OCI-LY7 (cell line): ENCODE data around the gene BEND4. TPM values are rescaled to one million over a fixed set of nuclear protein-coding genes. Genes with fewer than 3 reads are reported as not detected.

Experiments
- BruUV-seq: library from RNA; stranded (reverse); fragments of 400-500 nt; replicated peaks from 2 replicates; lab custom pipeline; 2021; lab: Mats Ljungman, UMichigan
- CTCF ChIA-PET: fragments of 300-600 bp; sonication (Branson Sonifier 250); formaldehyde crosslinking; loops from one replicate; lab custom pipeline; 2022; ENCODE audit warnings: antibody characterized with exemption; ENCODE audit not compliant: unreplicated experiment; lab: Charles Lee
- POLR2A ChIA-PET: fragments of 300-600 bp; sonication (Branson Sonifier 250); formaldehyde crosslinking; loops from one replicate; lab custom pipeline; 2022; ENCODE audit warnings: antibody characterized with exemption; lab: Charles Lee
- DNase-seq: peaks from one replicate; pipeline ENCODE4 v3.0.0-alpha.2; 2015; ENCODE audit warnings: low spot score
- H2AFZ ChIP-seq: fragments of 200-600 bp; sonication (generic), shearing (Covaris generic); 2 replicates; pipeline ENCODE4 v1.6.1; 2014; ENCODE audit warnings: mild to moderate bottlenecking, antibody characterized with exemption, low read length, moderate library complexity
- H3K27ac ChIP-seq: fragments of 200-600 bp; sonication (generic); 2 replicates; pipeline ENCODE4 v1.5.1; 2014; ENCODE audit warnings: mixed run types, low read depth, mild to moderate bottlenecking, moderate library complexity, low read length, inconsistent platforms; ENCODE audit not compliant: poor library complexity, severe bottlenecking
- H3K36me3 ChIP-seq: fragments of 200-600 bp; sonication (generic); 2 replicates; pipeline ENCODE4 v1.6.1; 2014; ENCODE audit warnings: mild to moderate bottlenecking, antibody characterized with exemption, low read length, moderate library complexity, mixed read lengths; ENCODE audit not compliant: insufficient read depth
- H3K4me1 ChIP-seq: fragments of 200-600 bp; sonication (generic); 2 replicates; pipeline ENCODE4 v1.5.1; 2014; ENCODE audit warnings: mild to moderate bottlenecking, low read length; ENCODE audit not compliant: insufficient read depth, poor library complexity, severe bottlenecking
- H3K4me2 ChIP-seq: fragments of 200-600 bp; sonication (generic); 2 replicates; pipeline ENCODE4 v1.6.1; 2014; ENCODE audit warnings: mild to moderate bottlenecking, low read length
- H3K4me3 ChIP-seq: fragments of 200-600 bp; sonication (generic); 2 replicates; pipeline ENCODE4 v1.5.1; 2014; ENCODE audit warnings: mild to moderate bottlenecking, low read depth, low read length; ENCODE audit not compliant: poor library complexity, severe bottlenecking
- H3K79me2 ChIP-seq: fragments of 200-600 bp; sonication (generic); 2 replicates; pipeline ENCODE4 v1.6.1; 2016; ENCODE audit warnings: low read depth, mild to moderate bottlenecking, low read length, moderate library complexity, mixed read lengths; ENCODE audit not compliant: insufficient read depth
- H3K9me2 ChIP-seq: fragments of 200-600 bp; sonication (generic); 2 replicates; pipeline ENCODE4 v1.6.1; 2016; ENCODE audit warnings: mild to moderate bottlenecking, low read length, mixed read lengths; ENCODE audit not compliant: insufficient read depth
- H3K9me3 ChIP-seq: fragments of 200-600 bp; sonication (generic); 2 replicates; pipeline ENCODE4 v1.6.1; 2014; ENCODE audit warnings: mild to moderate bottlenecking, mixed run types, low read length, mixed read lengths
- H4K20me1 ChIP-seq: fragments of 200-600 bp; sonication (generic); 2 replicates; pipeline ENCODE4 v1.6.1; 2014; ENCODE audit warnings: mild to moderate bottlenecking, antibody characterized with exemption, low read length, moderate library complexity, mixed read lengths; ENCODE audit not compliant: insufficient read depth
- EZH2phosphoT487 ChIP-seq: fragments of 200-600 bp; sonication (generic); IDR thresholded peaks from 2 replicates; pipeline ENCODE4 v1.6.1; 2018; ENCODE audit warnings: low read depth, borderline replicate concordance, mild to moderate bottlenecking, mixed run types, antibody characterized with exemption, low read length, moderate library complexity, mixed read lengths
- intact Hi-C: fragments of 100-400 bp; cut with micrococcal nuclease; formaldehyde crosslinking; loops from one replicate; pipeline ENCODE4 v1.10.0; 2022; ENCODE audit not compliant: unreplicated experiment
- total RNA-seq, 2 experiments: library from RNA; depleted of rRNA in 1 of 2; stranded (reverse); fragments of >200 nt in 1 of 2; shearing (Covaris generic) in 1 of 2; gene quantifications; 2 replicates each; pipeline ENCODE4 v1.2.3, GENCODE V29; 2014 to 2022
- TF ChIP-seq, protein P1 (sequence below): fragments of 200-600 bp; sonication (generic); conservative IDR thresholded peaks from 2 replicates; pipeline ENCODE4 v1.5.1; 2014; ENCODE audit warnings: mild to moderate bottlenecking, antibody characterized with exemption, low read length, moderate library complexity, mixed read lengths

BEND4 gene
- total RNA-seq, 2 experiments from 2014 or later, result 21.3 to 33.4 TPM

DNA sequence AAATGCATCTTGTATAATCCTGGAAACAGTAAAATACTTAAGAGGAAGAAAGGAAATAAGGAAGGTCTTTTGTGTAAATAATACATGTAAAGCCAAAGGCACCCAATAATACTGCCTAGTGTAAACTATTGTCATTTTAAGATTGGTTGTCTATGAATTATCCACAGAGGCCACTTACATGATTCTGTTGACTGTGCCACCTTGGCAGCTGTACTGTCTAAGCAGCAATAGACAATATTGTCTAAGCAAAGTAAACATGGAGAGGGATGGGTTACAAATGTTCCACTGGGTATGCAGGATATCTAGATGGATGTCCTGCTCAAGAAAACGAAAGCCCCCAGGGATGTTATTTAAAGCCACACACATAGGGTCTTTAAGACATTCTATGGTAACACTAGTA, 19.4 kb downstream of the BEND4 start:
- Histone ChIP-seq H3K9me2 (no peaks in the 10 kb centered on the region), H3K4me2 (no peak overlapping the region), H3K4me1 (no peaks in the 10 kb centered on the region), H3K4me3 (no peak overlapping the region), H3K9me3 (0 out of 2 replicates have a peak, but pooled peaks cover 3% of the 10 kb centered on the region), H3K79me2 (peaks cover 72% of the 10 kb centered on the region), H4K20me1 (0 out of 2 replicates have a peak, but pooled peaks cover 10% of the 10 kb centered on the region), H3K36me3 (peaks cover 73% of the 10 kb centered on the region), H2AFZ (no peak overlapping the region), H3K27ac (no peak overlapping the region)
- no peak for DNase-seq
- intact Hi-C loops, result no loop called here
- ChIA-PET CTCF (no interaction called here), POLR2A (interaction anchor here (2.3 kb wide), 1 partner anchor 13 kb away, joined by 7 read pairs; no protein-coding TSS in a partner anchor)
- TF ChIP-seq, protein P1, sequence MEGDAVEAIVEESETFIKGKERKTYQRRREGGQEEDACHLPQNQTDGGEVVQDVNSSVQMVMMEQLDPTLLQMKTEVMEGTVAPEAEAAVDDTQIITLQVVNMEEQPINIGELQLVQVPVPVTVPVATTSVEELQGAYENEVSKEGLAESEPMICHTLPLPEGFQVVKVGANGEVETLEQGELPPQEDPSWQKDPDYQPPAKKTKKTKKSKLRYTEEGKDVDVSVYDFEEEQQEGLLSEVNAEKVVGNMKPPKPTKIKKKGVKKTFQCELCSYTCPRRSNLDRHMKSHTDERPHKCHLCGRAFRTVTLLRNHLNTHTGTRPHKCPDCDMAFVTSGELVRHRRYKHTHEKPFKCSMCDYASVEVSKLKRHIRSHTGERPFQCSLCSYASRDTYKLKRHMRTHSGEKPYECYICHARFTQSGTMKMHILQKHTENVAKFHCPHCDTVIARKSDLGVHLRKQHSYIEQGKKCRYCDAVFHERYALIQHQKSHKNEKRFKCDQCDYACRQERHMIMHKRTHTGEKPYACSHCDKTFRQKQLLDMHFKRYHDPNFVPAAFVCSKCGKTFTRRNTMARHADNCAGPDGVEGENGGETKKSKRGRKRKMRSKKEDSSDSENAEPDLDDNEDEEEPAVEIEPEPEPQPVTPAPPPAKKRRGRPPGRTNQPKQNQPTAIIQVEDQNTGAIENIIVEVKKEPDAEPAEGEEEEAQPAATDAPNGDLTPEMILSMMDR, result no peak
- TF ChIP-seq EZH2phosphoT487, result no peak
- BruUV-seq, result no TSS peak

GRCh38 chr4:42132099-42132498, 20.4 kb downstream of the BEND4 start:
- intact Hi-C loops, result no loop called here

More at GRCh38 chr4:42132099-42132498, 20.4 kb downstream of the BEND4 start:
- TF ChIP-seq, protein P1, result no peak
- TF ChIP-seq EZH2phosphoT487, result no peak
- no TSS peak for BruUV-seq
- peaks cover 9% of the 10 kb centered on the region for H3K4me1 ChIP-seq
- no peak for DNase-seq
- H3K4me2 ChIP-seq, result no peak overlapping the region
- H3K27ac ChIP-seq, result no peak overlapping the region
- H3K4me3 ChIP-seq, result no peak overlapping the region
- 0 out of 2 replicates have a peak, but pooled peaks cover 8% of the 10 kb centered on the region for H4K20me1 ChIP-seq
- H3K9me2 ChIP-seq, result no peaks in the 10 kb centered on the region
- 0 out of 2 replicates have a peak, but pooled peaks cover 3% of the 10 kb centered on the region for H3K9me3 ChIP-seq
- POLR2A ChIA-PET, result interaction anchor here (1.2 kb wide), 1 partner anchor 17 kb away, joined by 3 read pairs; no protein-coding TSS in a partner anchor
- no peak overlapping the region for H2AFZ ChIP-seq
- H3K79me2 ChIP-seq, result peaks cover 72% of the 10 kb centered on the region
- CTCF ChIA-PET, result no interaction called here
- H3K36me3 ChIP-seq, result peaks cover 69% of the 10 kb centered on the region
